GM12873 (cell line): ENCODE results near the gene EEFSEC.

ENCODE experiments used
- CTCF ChIP-seq: IDR thresholded peaks from 2 replicates; pipeline ENCODE4 v1.5.1; 2012; ENCODE audit warnings: low read depth, mild to moderate bottlenecking, moderate library complexity, low read length, control low read depth; ENCODE audit not compliant: insufficient read depth; ENCODE audit errors: missing control alignments

The EEFSEC gene

GRCh38 chr3:128342701-128343180 lies 189.5 kb downstream of the EEFSEC start:
- no peak for TF ChIP-seq CTCF

GRCh38 chr3:128343287-128344051 lies 190.2 kb downstream of the EEFSEC start:
- TF ChIP-seq CTCF, result no peak

- no peak for TF ChIP-seq CTCF
Observed at GRCh38 chr3:128344052-128344735, 190.9 kb downstream of the EEFSEC start.

- no peak for TF ChIP-seq CTCF
Observed at GRCh38 chr3:128345196-128345595, 191.9 kb downstream of the EEFSEC start.

GRCh38 chr3:128346562-128346961 lies 193.3 kb downstream of the EEFSEC start:
- no peak for TF ChIP-seq CTCF

- TF ChIP-seq CTCF, result no peak
Observed at GRCh38 chr3:128347282-128347681, 194.0 kb downstream of the EEFSEC start.

GRCh38 chr3:128348075-128348474 lies 194.8 kb downstream of the EEFSEC start:
- TF ChIP-seq CTCF, result no peak
